ENCODE data around the gene TRIM29. TPM values are rescaled to one million over a fixed set of nuclear protein-coding genes. Genes with fewer than 3 reads are reported as not detected.

TRIM29 gene
- total RNA-seq (1 to 10 TPM; 1.3 to 3.6 TPM), polyA plus RNA-seq (under 1 TPM; 0.13 to 0.38 TPM)
- long read RNA-seq, donor 1, partial matches to known transcripts, result 1 of 3 reads
- long read RNA-seq, donor 1, other reads (novel, unspliced or antisense), result 2 of 3 reads
- long read RNA-seq, donor 2, partial matches to known transcripts, result 1 of 2 reads
- long read RNA-seq, donor 2, other reads (novel, unspliced or antisense), result 1 of 2 reads

GRCh38 chr11:120137611-120138521 lies at the start of gene TRIM29:
TRIM29 (minus strand) TSS chr11:120138113; CDS start chr11:120138031, 82 bp downstream.
- Histone ChIP-seq H3K9me3 (ENCODE audit: control insufficient read depth, low read length) (no peaks in the 10 kb centered on the region), H3K27me3 (ENCODE audit: control insufficient read depth in 1 of 2, insufficient read depth in 2 of 2, low read length in 1 of 2) (no peaks in the 10 kb centered on the region), H3K4me1 (ENCODE audit: control insufficient read depth in 1 of 2, insufficient read depth in 2 of 2, low read length in 2 of 2) (no peaks in the 10 kb centered on the region), H3K36me3 (ENCODE audit: control insufficient read depth in 1 of 2, insufficient read depth in 2 of 2, low read length in 1 of 2) (no peaks in the 10 kb centered on the region), H3K4me3 (ENCODE audit: low read length in 2 of 2) (no peak within 1 kb of the TSS), H3K27ac (ENCODE audit: low read depth in 1 of 2, low read length in 2 of 2) (no peak within 1 kb of the TSS)
- 79 to 82% methylated on average over 37 to 41 of the region's 41 CpGs for WGBS, 2 donors
- no peak for ATAC-seq (ENCODE audit: low FRiP score)
- intact Hi-C loops (cut with DNase I), result no loop called here
- DNase-seq, result no peak

- ATAC-seq (ENCODE audit: low FRiP score) (peak; percentile 5), DNase-seq (peak in 1 of 2 donors; percentile 65)
- Histone ChIP-seq H3K4me1 (ENCODE audit: control insufficient read depth in 1 of 2, insufficient read depth in 2 of 2, low read length in 2 of 2) (no peaks in the 10 kb centered on the region), H3K4me3 (ENCODE audit: low read length in 2 of 2) (no peak overlapping the region), H3K27me3 (ENCODE audit: control insufficient read depth in 1 of 2, insufficient read depth in 2 of 2, low read length in 1 of 2) (no peaks in the 10 kb centered on the region), H3K9me3 (ENCODE audit: control insufficient read depth, low read length) (no peaks in the 10 kb centered on the region), H3K27ac (ENCODE audit: low read depth in 1 of 2, low read length in 2 of 2) (no peak overlapping the region), H3K36me3 (ENCODE audit: control insufficient read depth in 1 of 2, insufficient read depth in 2 of 2, low read length in 1 of 2) (no peaks in the 10 kb centered on the region)
- intact Hi-C loops (cut with DNase I), result no loop called here
- WGBS, 2 donors, result 76 to 77% methylated on average over 17 of the region's 17 CpGs
Observed at GRCh38 chr11:120186774-120187591, 49.1 kb upstream of the TRIM29 start.

- intact Hi-C loops (cut with DNase I), result no loop called here
- no peak for ATAC-seq (ENCODE audit: low FRiP score)
- Histone ChIP-seq H3K4me1 (ENCODE audit: control insufficient read depth in 1 of 2, insufficient read depth in 2 of 2, low read length in 2 of 2) (no peaks in the 10 kb centered on the region), H3K27ac (ENCODE audit: low read depth in 1 of 2, low read length in 2 of 2) (no peak overlapping the region), H3K9me3 (ENCODE audit: control insufficient read depth, low read length) (no peaks in the 10 kb centered on the region), H3K27me3 (ENCODE audit: control insufficient read depth in 1 of 2, insufficient read depth in 2 of 2, low read length in 1 of 2) (no peaks in the 10 kb centered on the region), H3K36me3 (ENCODE audit: control insufficient read depth in 1 of 2, insufficient read depth in 2 of 2, low read length in 1 of 2) (no peaks in the 10 kb centered on the region), H3K4me3 (ENCODE audit: low read length in 2 of 2) (no peak overlapping the region)
- DNase-seq, result no peak
Observed at GRCh38 chr11:120186456-120186773, 48.5 kb upstream of the TRIM29 start.

GRCh38 chr11:120185706-120186455 lies 48.0 kb upstream of the TRIM29 start:
- intact Hi-C loops (cut with DNase I), result no loop called here
- Histone ChIP-seq H3K27me3 (ENCODE audit: control insufficient read depth in 1 of 2, insufficient read depth in 2 of 2, low read length in 1 of 2) (no peaks in the 10 kb centered on the region), H3K27ac (ENCODE audit: low read depth in 1 of 2, low read length in 2 of 2) (no peak overlapping the region), H3K36me3 (ENCODE audit: control insufficient read depth in 1 of 2, insufficient read depth in 2 of 2, low read length in 1 of 2) (no peaks in the 10 kb centered on the region), H3K4me3 (ENCODE audit: low read length in 2 of 2) (no peak overlapping the region), H3K4me1 (ENCODE audit: control insufficient read depth in 1 of 2, insufficient read depth in 2 of 2, low read length in 2 of 2) (no peaks in the 10 kb centered on the region), H3K9me3 (ENCODE audit: control insufficient read depth, low read length) (no peaks in the 10 kb centered on the region)
- DNase-seq (peak in 1 of 2 donors; percentile 34), ATAC-seq (ENCODE audit: low FRiP score) (no peak)
- WGBS, 2 donors, result 89 to 94% methylated on average over 3 of the region's 3 CpGs

GRCh38 chr11:120184946-120185705 lies 47.2 kb upstream of the TRIM29 start:
- WGBS, 2 donors, result 80 to 81% methylated on average over 7 of the region's 7 CpGs
- H3K9me3 ChIP-seq (ENCODE audit: control insufficient read depth, low read length), result no peaks in the 10 kb centered on the region
- no peaks in the 10 kb centered on the region for H3K4me1 ChIP-seq (ENCODE audit: control insufficient read depth in 1 of 2, insufficient read depth in 2 of 2, low read length in 2 of 2)
- no peaks in the 10 kb centered on the region for H3K27me3 ChIP-seq (ENCODE audit: control insufficient read depth in 1 of 2, insufficient read depth in 2 of 2, low read length in 1 of 2)
- DNase-seq (peak in 1 of 2 donors; percentile 76), ATAC-seq (ENCODE audit: low FRiP score) (peak; percentile 80)
- no peak overlapping the region for H3K4me3 ChIP-seq (ENCODE audit: low read length in 2 of 2)
- intact Hi-C loops (cut with DNase I), result loop anchor here in 1 of 2 donors (5.0 kb wide), 1 partner anchor 242 kb away; no protein-coding TSS in a partner anchor
- H3K27ac ChIP-seq (ENCODE audit: low read depth in 1 of 2, low read length in 2 of 2), result no peak overlapping the region
- H3K36me3 ChIP-seq (ENCODE audit: control insufficient read depth in 1 of 2, insufficient read depth in 2 of 2, low read length in 1 of 2), result no peaks in the 10 kb centered on the region

GRCh38 chr11:120184371-120184945 lies 46.5 kb upstream of the TRIM29 start:
- Histone ChIP-seq H3K9me3 (ENCODE audit: control insufficient read depth, low read length) (no peaks in the 10 kb centered on the region), H3K27ac (ENCODE audit: low read depth in 1 of 2, low read length in 2 of 2) (no peak overlapping the region), H3K36me3 (ENCODE audit: control insufficient read depth in 1 of 2, insufficient read depth in 2 of 2, low read length in 1 of 2) (no peaks in the 10 kb centered on the region), H3K4me3 (ENCODE audit: low read length in 2 of 2) (no peak overlapping the region), H3K27me3 (ENCODE audit: control insufficient read depth in 1 of 2, insufficient read depth in 2 of 2, low read length in 1 of 2) (no peaks in the 10 kb centered on the region), H3K4me1 (ENCODE audit: control insufficient read depth in 1 of 2, insufficient read depth in 2 of 2, low read length in 2 of 2) (no peaks in the 10 kb centered on the region)
- peak; percentile 44 for ATAC-seq (ENCODE audit: low FRiP score)
- WGBS, 2 donors, result 86 to 87% methylated on average over 11 of the region's 11 CpGs
- intact Hi-C loops (cut with DNase I), result loop anchor here in 1 of 2 donors (5.0 kb wide), 1 partner anchor 243 kb away; no protein-coding TSS in a partner anchor
- peak in 1 of 2 donors; percentile 53 for DNase-seq

GRCh38 chr11:120183701-120184141 lies 45.8 kb upstream of the TRIM29 start:
- no peaks in the 10 kb centered on the region for H3K9me3 ChIP-seq (ENCODE audit: control insufficient read depth, low read length)
- H3K27ac ChIP-seq (ENCODE audit: low read depth in 1 of 2, low read length in 2 of 2), result no peak overlapping the region
- H3K4me1 ChIP-seq (ENCODE audit: control insufficient read depth in 1 of 2, insufficient read depth in 2 of 2, low read length in 2 of 2), result no peaks in the 10 kb centered on the region
- no peak overlapping the region for H3K4me3 ChIP-seq (ENCODE audit: low read length in 2 of 2)
- ATAC-seq (ENCODE audit: low FRiP score) (no peak), DNase-seq (peak in 1 of 2 donors; percentile 32)
- no peaks in the 10 kb centered on the region for H3K27me3 ChIP-seq (ENCODE audit: control insufficient read depth in 1 of 2, insufficient read depth in 2 of 2, low read length in 1 of 2)
- H3K36me3 ChIP-seq (ENCODE audit: control insufficient read depth in 1 of 2, insufficient read depth in 2 of 2, low read length in 1 of 2), result no peaks in the 10 kb centered on the region
- WGBS, 2 donors, result 92% methylated on average over 7 of the region's 7 CpGs
- intact Hi-C loops (cut with DNase I), result loop anchor here in 1 of 2 donors (5.0 kb wide), 1 partner anchor 244 kb away; no protein-coding TSS in a partner anchor

All from aorta (tissue), 5 donors.